GM21737 (cell line): ENCODE data around the gene FAM107B.

Experiments
- ATAC-seq: cut with Tn5 transposase; IDR thresholded peaks from one replicate; pipeline ENCODE4 v1.9.1; 2021; ENCODE audit warnings: mild to moderate bottlenecking, moderate library complexity; ENCODE audit not compliant: unreplicated experiment

The FAM107B gene

DNA sequence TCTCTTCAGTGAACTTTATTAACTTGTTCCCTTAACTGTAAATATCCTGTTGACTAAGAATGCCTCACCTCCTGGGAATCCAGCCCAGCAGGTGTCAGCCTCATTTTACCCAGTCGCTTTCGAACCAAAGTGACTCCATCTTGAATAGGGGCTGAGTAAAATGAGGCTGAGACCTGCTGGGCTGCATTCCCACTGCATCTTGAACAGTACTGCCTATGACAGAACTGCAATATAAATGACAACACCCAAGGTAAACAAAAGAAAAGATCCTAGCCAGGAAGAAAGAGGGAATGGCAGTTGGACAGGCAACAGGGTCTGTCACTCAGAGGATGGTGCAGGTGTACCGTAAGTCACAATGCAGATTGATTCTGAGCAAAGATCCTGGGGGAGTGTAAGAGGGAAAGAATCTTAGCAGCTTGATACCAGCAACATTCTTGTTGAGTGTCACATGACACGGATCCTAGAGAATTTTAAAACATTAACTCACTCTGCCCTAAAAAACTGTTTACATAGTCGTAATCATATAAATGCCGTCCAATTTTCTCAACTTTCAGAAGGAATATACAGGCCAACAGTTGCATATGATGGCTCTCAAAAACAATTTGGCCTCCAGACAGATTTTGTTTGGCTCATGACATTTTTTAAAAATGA, 4.4 kb upstream of the FAM107B start:
- no peak for ATAC-seq

- ATAC-seq: no peak
These were observed 1.8 kb upstream of the FAM107B start for GRCh38 chr10:14776546-14776945.

- no peak for ATAC-seq
These were observed 959 bp upstream of the FAM107B start for GRCh38 chr10:14775656-14776055.

GRCh38 chr10:14774214-14774580, 500 bp downstream of the FAM107B start:
- ATAC-seq: no peak

DNA sequence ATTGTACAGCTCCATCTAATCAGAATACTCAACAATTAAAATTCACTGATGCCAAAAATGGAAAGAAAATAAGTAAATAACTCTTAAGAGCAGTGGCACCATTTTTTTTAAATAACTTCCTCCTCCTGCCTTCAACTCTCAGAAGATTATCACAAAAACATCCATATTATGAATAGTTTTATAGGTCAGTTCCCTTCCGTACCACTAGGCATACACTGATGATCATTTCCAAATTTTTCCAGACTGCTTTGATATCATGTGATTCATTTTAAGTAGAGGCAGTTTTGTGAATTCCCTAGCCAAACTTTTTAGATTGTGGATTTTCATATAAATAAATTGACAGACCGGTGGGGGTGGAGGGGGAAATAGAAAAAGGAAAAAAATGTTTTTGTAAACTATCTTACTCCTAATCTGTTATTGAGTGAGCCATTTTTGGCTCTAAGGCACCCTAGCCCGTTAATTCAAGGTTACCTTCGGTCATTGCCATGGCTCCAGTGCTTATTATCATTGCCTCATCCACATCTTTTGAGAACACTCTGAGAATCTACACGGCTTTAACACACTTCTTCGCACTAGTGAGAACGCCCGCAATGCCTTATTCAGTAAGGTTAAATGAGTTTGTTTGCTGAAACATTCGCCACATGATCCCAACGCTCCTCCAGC, 1.0 kb downstream of the FAM107B start:
- ATAC-seq: no peak

DNA sequence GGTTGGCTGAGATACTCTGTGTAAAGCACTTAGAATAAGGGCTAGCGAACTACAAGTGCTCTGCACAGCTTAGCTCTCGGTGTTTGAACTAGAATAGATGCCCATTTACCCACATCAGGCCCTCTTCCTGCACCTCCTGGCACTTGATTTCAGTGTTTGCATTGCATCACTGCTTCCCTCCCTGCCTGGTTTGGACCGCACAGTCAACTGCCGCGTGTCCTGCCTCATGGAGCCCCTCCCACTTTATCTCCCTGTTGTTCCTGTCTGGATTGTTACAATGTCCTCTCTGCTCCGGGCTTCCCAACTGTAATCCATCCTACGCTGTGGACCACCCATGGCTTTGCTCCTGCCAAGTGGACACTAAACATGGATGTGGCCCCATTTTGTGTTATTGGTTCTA, 2.3 kb downstream of the FAM107B start:
- ATAC-seq: no peak

GRCh38 chr10:14770927-14771326, 3.8 kb downstream of the FAM107B start:
- ATAC-seq: no peak

DNA sequence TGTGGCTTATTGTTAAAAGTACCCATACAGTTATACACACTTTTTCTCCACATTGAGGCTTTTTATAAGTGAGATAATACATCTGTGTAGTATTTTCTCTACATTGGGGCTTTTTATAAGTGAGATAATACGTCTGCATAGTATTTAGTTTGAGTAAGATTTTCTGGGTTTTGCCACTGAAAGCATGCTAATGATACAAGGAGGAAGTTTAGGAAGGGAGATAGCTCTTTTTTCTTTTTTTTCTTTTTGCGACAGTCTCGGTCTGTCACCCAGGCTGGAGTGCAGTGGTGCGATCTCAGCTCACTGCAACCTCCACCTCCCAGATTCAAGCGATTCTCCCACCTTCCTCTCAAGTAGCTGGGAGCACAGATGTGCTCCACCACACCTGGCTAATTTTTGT, 13.3 kb downstream of the FAM107B start:
- ATAC-seq: no peak

DNA sequence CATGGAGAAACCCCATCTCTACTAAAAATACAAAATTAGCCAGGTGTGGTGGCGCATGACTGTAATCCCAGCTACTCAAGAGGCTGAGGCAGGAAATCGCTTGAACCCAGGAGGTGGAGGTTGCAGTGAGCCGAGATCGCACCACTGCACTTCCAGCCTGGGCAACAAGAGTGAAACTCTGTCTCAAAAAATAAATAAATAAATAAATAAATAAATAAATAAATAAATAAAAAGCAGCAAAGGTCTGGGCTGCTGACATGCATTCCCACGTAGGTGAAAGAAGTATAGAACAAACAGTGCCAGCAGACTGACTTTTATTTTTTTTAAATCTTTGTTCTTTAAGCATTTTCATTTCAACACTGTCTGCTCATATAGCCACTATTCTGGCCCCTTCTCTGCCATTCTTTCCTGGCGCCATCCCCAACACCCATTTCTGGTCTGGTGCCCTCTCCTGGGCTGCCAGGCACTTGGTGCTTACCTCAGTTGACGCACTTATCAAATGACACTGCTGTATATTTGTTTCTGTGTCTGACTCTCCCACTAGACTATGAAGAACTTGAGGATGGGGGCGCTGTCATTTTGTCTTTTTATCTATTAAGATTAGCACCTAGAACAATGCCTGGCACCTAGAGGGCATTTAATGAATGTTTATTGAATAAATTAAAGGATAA, 15.6 kb downstream of the FAM107B start:
- ATAC-seq: no peak

DNA sequence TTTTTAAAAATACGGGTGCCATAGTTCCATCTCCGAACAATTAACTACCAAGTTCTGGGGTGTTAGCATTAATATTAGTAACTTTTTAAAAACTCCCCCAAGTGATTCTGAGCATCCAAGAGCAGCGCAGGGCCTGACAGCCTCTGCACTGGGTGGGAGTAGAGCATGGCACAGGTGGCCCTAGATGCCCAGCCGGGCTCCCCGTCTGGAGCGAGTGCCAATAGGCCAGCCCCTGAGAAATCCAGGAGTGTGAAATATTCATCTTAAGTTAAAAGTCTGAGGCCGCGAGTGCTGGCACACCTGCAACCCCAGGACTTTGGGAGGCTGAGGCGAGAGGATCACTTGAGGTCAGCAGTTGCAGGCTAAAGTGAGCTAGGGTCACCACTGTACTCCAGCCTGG, 16.2 kb downstream of the FAM107B start:
- no peak for ATAC-seq

- ATAC-seq: no peak
These were observed 16.7 kb downstream of the FAM107B start for GRCh38 chr10:14757986-14758385.

DNA sequence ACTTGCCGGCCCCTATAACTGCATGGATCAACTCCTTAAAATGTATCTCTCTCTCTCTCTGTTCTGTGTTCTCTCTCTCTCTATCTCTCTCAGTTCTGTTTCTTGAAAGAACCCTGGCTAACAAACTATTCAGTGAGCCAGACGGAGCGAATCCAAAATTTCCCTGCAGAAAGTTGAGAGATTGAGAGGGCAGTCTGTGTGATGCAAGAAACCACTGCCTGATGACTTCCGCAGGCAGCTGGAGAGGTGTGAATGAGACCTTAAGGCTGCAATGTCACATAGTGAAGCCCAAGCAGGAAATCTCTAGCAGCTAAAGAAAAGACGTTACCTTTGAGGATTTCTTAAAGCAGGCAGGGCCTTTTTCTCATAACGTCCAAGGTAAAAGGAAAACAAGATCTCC, 17.3 kb downstream of the FAM107B start:
- no peak for ATAC-seq

DNA sequence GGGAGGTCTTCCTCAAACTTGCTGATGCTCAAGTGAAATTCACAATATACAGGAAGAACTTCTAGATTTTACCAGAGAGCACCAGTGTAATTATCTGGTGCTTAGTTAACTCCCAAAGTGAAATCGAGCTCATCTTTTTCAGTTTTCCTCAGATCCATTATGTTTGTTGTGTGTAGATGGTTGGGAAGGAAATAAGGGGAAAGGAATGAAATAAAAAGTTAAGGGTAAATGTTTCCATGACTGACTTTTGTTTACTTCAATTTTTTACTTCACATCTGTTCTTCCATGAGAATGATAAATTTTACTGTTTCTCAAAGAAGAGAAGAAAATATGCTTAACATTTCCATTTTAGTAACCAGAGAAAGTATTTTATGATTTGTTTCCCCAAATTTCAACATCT, 21.3 kb downstream of the FAM107B start:
- ATAC-seq: no peak

DNA sequence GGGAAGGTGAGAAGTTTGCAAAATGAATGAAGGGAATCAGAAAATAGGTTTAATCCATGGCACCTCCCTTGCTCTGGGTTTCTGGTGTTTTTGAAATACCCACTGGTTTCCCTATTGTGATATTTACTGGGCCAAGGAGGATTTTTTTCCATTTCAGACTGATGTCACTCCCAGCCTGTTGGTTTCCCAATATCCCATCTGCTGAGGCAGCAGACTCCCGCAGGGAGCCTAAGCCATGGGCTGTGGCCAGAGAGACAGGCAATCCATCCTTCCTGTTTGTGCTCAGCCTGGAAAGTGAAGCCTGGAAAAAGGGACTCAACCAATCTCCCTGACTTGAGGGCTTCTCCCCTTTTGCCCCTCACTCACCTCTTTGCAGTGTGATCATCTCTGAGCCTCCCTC, 22.8 kb downstream of the FAM107B start:
- ATAC-seq: no peak

- ATAC-seq: no peak
These were observed 23.4 kb downstream of the FAM107B start for GRCh38 chr10:14751014-14751896.

- no peak for ATAC-seq
These were observed 25.5 kb downstream of the FAM107B start for GRCh38 chr10:14749070-14749809.

GRCh38 chr10:14748441-14748840, 26.3 kb downstream of the FAM107B start:
- ATAC-seq: no peak

GRCh38 chr10:14742815-14743214, 31.9 kb downstream of the FAM107B start:
- peak; percentile 61 for ATAC-seq

- ATAC-seq: peak; percentile 20
These were observed 32.3 kb downstream of the FAM107B start for GRCh38 chr10:14742382-14742781.

DNA sequence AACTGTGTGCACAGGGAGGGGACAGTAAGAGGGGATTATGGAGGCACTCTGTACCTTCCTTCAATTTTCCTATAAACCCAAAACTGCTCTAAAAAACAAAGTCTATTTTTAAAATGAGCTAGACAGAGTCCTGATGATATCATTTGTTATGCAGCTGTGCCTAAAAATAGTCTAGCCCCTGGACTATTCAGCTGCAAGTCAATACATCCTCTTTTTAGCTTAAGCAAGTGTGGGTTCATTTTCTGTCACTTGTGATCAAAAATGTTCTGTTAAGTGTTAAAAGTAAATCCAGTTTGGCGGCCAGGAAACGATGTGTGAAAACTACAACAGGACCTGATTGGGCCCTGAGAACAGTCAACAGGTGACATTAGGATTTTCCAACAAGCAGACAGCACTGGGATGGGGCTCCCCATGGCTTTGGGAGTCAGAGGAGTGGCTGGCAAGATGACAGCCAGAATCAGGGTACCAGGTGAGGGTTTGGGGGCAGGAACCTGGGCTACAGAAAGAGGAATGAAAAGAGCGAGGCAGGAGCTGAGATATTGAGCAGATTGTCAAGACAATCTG, 33.9 kb downstream of the FAM107B start:
- ATAC-seq: no peak
